IPS DF 4.7 (cell line): ENCODE results near the gene FEM1A.
A peak's percentile ranks its signal among the peaks of the same experiment; 100 is the strongest.
"Not testable (repeated sequence)": the region's sequence is repeated elsewhere in the genome, so short reads cannot be mapped to it uniquely, and the experiment has no call there.

ENCODE experiments used
- DNase-seq: peaks from one replicate; pipeline ENCODE4 v3.0.0-alpha.2; 2013; ENCODE audit warnings: low spot score; ENCODE audit errors: extremely low read depth

The FEM1A gene

DNA sequence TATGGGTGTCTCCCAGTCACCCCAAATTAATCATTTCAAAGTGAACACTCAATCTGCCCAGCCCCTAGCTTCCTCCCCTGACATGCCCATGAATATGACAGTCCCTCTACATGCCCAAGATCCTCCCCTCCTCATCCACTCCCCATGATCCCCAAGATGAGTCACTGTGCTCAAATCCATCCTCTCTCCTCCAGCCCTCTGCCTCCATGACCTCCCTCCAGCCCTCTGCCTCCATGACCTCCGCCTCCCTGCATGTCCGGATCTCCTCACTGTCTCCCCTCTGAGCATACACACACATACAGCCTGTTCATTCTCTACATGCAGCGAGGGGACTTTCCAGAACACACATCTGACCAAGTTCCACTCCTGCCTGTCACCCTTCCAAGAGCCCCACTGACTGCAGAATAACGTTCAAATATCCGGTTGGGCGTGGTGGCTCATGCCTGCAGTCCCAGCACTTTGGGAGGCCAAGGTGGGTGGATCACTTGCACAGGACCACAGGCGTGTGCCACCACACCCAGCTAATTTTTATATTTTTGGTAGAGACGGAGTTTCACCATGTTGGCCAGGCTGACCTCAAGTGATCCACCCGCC is 18.4 kb upstream of the FEM1A start:
- no peak for DNase-seq

GRCh38 chr19:4774136-4774535 is 17.4 kb upstream of the FEM1A start:
- no peak for DNase-seq

- no peak for DNase-seq
These were observed 15.8 kb upstream of the FEM1A start for GRCh38 chr19:4775627-4776152.

GRCh38 chr19:4776436-4777211 is 14.9 kb upstream of the FEM1A start:
- DNase-seq: no peak

GRCh38 chr19:4778124-4778523 is 13.4 kb upstream of the FEM1A start:
- not testable (repeated sequence) for DNase-seq

DNA sequence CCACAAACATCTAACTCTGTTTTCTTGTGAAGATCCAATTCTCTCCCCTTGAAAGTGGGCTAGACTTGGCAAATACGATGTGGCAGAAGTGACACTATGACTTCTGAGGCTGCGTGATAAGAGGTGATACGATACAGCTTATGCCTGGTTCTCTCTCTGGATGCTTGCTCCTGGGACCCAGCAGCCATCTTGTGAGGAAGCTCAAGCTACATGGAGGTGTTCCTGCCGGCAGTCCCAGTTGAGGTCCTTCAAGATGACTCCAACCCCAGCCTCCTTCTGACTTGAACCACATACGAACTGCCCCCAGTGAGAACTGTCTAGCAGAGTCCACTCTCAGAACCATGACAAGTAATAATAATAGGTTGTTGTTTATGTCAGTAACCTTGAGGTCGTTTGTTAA is 10.7 kb upstream of the FEM1A start:
- DNase-seq: no peak

- no peak for DNase-seq
These were observed 9.7 kb upstream of the FEM1A start for GRCh38 chr19:4781801-4782200.

- DNase-seq: not testable (repeated sequence)
These were observed 5.0 kb upstream of the FEM1A start for GRCh38 chr19:4786412-4787016.

DNA sequence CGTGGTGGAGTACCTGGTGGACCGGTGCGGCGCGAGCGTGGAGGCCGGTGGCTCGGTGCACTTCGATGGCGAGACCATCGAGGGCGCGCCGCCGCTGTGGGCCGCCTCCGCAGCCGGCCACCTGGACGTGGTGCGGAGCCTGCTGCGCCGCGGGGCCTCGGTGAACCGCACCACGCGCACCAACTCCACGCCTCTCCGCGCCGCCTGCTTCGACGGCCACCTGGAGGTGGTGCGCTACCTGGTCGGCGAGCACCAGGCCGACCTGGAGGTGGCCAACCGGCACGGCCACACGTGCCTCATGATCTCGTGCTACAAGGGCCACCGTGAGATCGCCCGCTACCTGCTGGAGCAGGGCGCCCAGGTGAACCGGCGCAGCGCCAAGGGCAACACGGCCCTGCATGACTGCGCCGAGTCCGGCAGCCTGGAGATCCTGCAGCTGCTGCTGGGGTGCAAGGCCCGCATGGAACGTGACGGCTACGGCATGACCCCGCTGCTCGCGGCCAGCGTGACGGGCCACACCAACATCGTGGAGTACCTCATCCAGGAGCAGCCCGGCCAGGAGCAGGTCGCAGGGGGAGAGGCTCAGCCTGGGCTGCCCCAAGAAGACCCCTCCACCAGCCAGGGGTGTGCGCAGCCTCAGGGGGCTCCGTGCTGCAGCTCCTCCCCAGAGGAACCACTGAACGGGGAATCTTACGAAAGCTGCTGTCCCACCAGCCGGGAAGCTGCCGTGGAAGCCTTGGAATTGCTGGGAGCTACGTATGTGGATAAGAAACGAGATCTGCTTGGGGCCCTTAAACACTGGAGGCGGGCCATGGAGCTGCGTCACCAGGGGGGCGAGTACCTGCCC is 708 bp downstream of the FEM1A start:
- not testable (repeated sequence) for DNase-seq

- DNase-seq: not testable (repeated sequence)
These were observed 1.3 kb downstream of the FEM1A start for GRCh38 chr19:4792866-4793195.

DNA sequence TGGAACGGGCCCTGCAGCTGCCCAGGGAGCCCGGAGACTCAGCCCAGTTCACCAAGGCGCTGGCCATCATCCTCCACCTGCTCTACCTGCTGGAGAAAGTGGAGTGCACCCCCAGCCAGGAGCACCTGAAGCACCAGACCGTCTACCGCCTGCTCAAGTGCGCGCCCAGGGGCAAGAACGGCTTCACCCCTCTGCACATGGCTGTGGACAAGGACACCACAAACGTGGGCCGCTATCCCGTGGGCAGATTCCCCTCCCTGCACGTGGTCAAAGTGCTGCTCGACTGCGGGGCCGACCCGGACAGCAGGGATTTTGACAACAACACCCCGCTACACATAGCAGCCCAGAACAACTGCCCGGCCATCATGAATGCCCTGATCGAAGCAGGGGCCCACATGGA is 1.7 kb downstream of the FEM1A start:
- DNase-seq: not testable (repeated sequence)

DNA sequence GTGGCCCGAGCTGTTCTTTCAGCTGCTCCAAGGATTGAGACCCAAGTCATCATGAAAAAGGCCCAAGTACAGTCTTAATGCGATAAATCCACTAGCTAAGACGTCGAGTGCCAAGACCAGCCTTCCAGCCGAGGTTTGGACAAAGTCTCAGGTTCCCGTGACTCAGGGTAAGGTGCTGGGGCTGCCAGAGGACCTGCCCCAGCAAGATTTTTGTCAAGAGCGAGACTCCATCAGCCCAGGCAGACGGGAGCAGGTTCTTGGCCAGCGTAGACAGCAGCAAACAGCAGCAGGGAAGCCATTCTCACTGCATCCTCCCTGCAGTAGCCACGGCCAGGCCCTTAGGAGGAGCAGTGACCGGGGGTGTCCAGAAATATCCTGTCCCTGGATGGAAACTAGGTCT is 3.4 kb downstream of the FEM1A start:
- no peak for DNase-seq

GRCh38 chr19:4795400-4795799 is 3.9 kb downstream of the FEM1A start:
- DNase-seq: no peak

DNA sequence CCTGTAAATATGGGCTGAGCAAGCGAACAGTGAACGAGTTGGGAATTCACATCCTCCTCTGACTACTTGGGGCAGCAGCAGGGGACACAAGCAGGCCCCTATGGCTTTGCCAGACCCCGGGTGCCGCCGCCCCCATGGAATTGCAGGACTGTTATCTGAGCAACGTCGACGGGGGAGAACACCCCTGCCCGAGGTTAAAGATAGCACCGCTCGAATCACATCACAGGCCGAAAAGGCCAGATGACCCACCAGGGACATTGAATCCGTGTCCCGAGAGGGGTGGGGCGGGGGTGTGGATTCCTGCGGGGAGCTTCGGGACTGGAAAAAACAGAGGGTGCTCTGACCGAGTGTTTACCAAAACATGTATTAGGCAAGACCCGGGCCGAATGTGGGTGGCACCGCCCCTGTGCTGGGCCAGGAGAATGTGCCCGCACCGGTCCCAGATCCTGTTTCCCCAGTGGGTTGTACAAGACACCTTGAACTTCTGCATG is 9.1 kb downstream of the FEM1A start:
- DNase-seq: no peak

- no peak for DNase-seq
These were observed 9.6 kb downstream of the FEM1A start for GRCh38 chr19:4801085-4801619.

GRCh38 chr19:4802711-4803110 is 11.2 kb downstream of the FEM1A start:
- DNase-seq: no peak

GRCh38 chr19:4803736-4804695 is 12.5 kb downstream of the FEM1A start:
- peak; percentile 30 for DNase-seq

GRCh38 chr19:4805140-4805539 is 13.6 kb downstream of the FEM1A start:
- not testable (repeated sequence) for DNase-seq

GRCh38 chr19:4806384-4806783 is 14.8 kb downstream of the FEM1A start:
- no peak for DNase-seq

DNA sequence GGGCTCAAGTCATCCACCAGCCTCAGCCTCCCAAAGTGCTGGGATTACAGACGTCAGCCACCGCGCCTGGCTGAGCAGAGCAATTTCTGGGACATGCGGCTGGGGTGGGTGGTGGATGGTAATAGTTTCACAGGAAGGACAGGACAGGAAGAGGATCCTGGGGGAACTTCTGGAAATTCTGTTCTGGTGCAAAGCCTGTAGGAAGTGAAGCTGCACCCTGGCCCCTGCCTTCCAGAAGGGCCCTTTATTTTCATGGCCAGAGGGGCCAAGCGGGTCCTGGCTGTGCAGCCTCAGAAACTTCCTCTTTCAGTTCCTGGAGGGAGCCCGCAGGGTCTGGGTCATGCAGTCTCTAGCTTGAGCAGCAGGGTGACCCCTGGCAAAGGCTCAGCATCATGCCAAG is 15.7 kb downstream of the FEM1A start:
- DNase-seq: no peak
